GM18499 (cell line): ENCODE results near the gene COL4A3.
A peak's percentile ranks its signal among the peaks of the same experiment; 100 is the strongest.

ENCODE experiments used
- ATAC-seq: cut with Tn5 transposase; IDR thresholded peaks from one replicate; pipeline ENCODE4 v1.9.1; 2021; ENCODE audit warnings: moderate number of reproducible peaks; ENCODE audit not compliant: insufficient read depth, unreplicated experiment

COL4A3 gene

GRCh38 chr2:227324995-227325838 lies 160.8 kb downstream of the COL4A3 start, which contains the start of gene MFF:
MFF (plus strand) TSS chr2:227325251; CDS start chr2:227330666, 5,415 bp downstream.
- peak; percentile 93 for ATAC-seq

DNA sequence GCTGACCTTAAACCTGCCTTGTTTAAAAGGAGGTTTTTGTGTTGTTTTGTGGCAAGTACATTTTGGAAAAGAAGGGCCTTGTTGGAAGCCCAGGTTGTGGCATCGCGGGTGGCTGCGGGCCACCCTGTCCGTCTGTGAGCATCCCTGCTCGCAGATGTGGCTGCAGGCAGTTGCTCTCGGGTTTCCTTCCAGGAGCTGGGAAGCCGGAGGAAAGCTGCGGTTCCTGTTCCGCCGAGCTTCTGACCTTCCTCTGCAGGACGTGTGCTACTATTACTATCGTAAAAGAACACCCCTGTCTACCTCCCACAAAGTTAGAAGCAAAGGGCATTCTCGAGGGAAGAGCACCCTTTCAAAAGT lies 161.4 kb downstream of the COL4A3 start:
- no peak for ATAC-seq

DNA sequence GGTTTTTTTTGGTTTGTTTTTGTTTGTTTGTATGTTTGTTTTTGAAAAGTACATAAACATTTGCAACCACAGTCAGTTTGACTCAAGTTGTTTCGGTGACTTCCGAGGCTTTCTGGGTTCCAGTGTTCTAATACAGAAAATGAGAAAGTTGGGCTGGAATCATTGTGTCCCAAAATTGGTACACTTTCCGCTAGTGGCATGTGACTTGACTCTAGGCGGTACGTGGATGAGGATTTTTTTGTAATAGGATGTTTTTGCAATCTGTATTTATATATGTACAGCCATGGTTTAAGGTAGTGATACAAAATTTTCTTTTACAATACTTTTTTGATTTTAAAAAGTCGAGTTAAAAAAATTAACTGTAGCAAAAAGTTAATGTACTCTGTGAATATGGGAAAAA lies 162.4 kb downstream of the COL4A3 start:
- no peak for ATAC-seq

GRCh38 chr2:227335713-227336112 lies 171.3 kb downstream of the COL4A3 start:
- ATAC-seq: no peak

DNA sequence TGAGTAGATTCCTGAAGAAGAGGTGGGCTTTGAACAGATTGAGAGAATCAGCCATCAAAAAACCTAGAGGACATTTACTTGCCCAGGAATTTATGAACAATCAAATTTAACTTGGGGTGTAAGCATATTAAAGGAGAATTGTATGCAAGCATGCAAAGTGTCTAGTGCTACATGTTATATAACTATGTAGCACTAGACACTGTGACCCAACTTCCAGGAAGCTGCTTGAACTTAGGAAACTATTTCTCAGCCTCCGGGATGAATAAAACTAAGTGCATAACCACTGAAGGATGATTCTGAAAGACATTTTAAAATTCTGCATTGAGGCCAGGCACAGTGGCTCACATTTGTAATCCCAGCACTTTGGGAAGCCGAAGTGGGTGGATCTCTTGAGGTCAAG lies 173.0 kb downstream of the COL4A3 start:
- no peak for ATAC-seq

DNA sequence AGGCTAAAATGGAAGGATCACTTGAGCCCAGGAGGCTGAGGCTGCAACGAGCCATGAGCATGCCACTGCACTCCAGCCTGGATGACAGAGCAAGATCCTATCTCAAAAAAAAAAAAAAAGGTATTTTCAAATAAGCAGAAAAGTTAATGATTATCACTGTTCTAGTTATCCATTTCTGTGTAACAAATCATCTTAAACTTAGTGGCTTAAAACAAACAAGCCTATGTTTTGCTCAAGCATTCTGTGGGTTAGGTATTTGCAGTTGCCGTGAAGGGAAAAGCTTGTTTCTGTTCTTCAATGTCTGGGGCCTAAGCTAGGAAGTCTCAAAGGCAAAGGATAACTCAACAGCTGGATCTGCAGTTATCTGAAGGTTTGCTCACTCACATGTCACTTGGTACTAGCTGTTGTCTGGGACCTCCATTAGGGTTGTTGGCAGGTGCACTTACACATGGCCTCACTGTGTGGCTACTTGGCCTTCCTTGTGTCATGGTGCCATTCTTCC lies 174.7 kb downstream of the COL4A3 start:
- no peak for ATAC-seq

GRCh38 chr2:227340106-227340505 lies 175.7 kb downstream of the COL4A3 start:
- no peak for ATAC-seq

- ATAC-seq: no peak
Observed at GRCh38 chr2:227341553-227341952, 177.1 kb downstream of the COL4A3 start.

DNA sequence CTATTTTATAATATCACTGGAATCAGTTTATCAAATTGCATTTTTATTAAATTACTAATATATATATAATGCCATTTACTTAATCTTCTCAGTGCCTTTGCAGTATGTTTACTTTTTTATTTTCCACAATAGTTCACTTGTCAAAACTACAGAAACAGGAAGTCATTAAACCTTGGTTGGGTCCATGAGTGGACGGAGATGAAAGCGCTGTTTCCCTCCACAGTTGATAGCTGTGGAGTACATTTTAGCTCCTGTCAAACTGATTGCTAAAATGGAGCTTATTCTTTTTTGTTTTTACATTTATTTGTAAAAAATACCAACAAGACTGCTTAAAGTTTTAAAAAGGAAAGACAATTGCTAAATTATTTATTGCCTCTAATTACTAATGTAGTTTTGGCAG lies 179.8 kb downstream of the COL4A3 start:
- no peak for ATAC-seq

GRCh38 chr2:227347117-227347516 lies 182.7 kb downstream of the COL4A3 start:
- no peak for ATAC-seq

DNA sequence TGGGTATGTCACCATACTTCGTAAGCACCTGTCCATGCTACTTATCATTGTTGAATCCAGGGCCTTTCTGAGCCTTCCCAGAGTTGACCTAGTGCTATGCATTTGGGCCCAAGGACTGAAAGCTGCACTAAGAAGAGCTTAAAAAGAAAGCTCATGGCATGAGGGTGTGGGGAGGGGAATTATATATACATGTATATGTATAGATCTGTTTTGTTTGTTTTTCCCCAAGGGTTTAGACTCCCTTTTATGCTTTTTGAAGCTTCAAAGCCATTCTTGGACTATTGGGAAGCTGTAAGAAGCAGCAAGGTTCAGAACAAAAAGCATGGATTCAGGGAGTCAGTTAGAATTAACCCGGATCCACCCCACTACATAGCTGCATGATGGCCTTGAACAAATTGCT lies 183.9 kb downstream of the COL4A3 start:
- no peak for ATAC-seq

GRCh38 chr2:227349989-227350612 lies 185.7 kb downstream of the COL4A3 start:
- no peak for ATAC-seq

GRCh38 chr2:227351639-227352038 lies 187.2 kb downstream of the COL4A3 start:
- ATAC-seq: no peak

DNA sequence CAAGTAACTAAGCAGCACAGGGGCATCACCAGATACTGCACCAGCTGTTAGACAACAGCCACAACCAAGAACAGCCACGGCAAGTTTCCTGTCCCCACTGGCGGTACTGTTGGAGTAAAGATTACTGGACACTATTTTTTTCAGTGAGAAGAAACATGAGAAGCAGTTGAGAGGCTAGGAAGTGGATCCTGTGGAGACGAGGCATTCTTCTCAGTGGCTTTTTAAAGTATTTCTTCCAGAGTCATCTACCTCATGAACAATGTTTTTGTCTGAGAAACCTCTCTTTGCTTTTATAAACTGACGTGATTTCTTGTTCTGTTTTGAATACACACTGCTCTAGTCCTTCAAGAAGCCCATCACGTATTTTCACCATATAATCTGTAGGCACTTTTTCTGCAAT lies 195.9 kb downstream of the COL4A3 start:
- ATAC-seq: no peak

- no peak for ATAC-seq
Observed at GRCh38 chr2:227363756-227364155, 199.3 kb downstream of the COL4A3 start.
